ENCODE results near the gene PER1. TPM values are rescaled to one million over a fixed set of nuclear protein-coding genes. Genes with fewer than 3 reads are reported as not detected.

Gene PER1
- total RNA-seq, 1 donor from 2014 or later, result 215 TPM

DNA sequence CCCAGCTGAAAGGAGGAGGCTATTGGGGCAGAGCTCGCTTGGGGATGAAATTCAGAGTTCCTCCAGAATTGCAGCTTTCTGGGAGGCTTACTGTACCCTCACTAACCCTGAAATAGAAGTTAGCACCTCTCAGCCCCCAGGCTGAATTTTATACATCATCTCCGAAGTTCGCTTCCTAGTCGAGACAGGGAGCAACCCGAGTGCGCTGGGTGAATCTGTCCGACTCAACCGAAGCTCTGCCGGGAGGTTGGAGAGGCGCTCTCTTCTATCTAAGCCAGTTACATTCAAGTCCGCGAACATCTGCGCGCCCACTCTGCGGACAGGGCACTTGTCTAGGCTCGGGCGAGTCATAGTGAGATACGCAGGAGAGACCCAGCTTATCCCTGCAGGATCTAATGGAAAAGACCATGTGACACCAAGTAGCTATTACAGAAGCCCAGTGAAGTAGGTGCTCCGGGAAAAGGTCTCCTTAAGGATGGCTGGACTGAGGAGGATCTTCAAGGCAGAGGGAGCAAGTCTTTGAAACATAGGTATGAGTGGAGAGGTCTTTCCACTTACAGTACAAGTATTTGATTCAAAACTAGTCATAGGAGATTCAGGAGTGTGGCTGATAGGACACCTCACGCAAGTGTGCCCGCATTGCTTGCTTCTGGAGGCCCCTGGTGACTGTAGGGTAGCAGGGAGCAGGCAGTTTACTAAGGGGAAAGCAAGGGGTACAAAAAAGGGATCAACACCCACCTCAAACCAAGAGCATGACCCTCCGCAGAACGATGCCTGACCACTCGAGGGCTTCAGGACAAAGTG is 27.7 kb downstream of the PER1 start:
- Histone ChIP-seq H3K27me3 (no peaks in the 10 kb centered on the region), H3K4me3 (peak overlapping the region; percentile 50 to 76), H3K4me1 (peaks cover 64% of the 10 kb centered on the region), H3K9me3 (no peaks in the 10 kb centered on the region), H3K36me3 (no peaks in the 10 kb centered on the region), H3K27ac (peak overlapping the region; percentile 98)
- TF ChIP-seq POLR2A (IDR thresholded peaks at IDR 0.05) (no peak), POLR2AphosphoS5 (IDR thresholded peaks at IDR 0.05; ENCODE audit: insufficient read depth in 1 of 2, low read depth in 1 of 2) (no peak)
- TF ChIP-seq, protein P1, sequence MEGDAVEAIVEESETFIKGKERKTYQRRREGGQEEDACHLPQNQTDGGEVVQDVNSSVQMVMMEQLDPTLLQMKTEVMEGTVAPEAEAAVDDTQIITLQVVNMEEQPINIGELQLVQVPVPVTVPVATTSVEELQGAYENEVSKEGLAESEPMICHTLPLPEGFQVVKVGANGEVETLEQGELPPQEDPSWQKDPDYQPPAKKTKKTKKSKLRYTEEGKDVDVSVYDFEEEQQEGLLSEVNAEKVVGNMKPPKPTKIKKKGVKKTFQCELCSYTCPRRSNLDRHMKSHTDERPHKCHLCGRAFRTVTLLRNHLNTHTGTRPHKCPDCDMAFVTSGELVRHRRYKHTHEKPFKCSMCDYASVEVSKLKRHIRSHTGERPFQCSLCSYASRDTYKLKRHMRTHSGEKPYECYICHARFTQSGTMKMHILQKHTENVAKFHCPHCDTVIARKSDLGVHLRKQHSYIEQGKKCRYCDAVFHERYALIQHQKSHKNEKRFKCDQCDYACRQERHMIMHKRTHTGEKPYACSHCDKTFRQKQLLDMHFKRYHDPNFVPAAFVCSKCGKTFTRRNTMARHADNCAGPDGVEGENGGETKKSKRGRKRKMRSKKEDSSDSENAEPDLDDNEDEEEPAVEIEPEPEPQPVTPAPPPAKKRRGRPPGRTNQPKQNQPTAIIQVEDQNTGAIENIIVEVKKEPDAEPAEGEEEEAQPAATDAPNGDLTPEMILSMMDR (IDR thresholded peaks at IDR 0.05), result no peak
- intact Hi-C loops (cut with DNase I), result loop anchor here (5.0 kb wide), 1 partner anchor 98 kb away; no protein-coding TSS in a partner anchor
- DNase-seq (ENCODE audit: extremely low spot score in 2 of 2), result no peak

DNA sequence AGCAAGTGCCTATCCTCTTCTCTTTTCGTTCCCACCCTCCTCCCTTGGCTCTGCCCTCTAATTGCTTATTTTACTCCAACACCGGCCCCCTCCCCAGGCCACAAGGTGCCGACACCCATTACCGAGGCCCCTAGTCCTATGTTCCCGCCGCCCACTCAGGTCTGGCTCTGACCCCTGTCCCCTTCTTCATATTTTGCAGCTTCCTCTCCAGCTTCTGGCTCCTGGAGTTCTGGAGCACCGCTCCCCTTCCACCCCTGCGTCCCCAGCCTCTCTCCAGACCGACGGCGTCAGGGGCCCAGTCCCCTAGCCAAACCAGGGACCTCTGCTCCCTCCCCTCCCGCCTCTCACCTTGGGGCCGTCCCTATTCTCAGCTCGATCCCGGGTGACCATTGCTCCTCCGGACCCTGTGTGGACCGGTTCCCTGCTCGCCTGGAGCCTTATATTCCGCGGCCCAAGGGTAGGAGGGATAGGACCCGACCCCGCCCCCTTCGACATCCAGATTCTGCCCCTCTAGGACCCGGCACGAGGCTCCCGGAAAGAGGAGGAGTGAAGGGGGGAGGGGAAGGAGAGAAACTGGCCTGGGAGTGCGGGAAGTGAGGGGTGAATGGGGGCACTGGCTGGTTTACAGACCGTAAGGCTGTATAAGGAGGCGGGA is 28.4 kb downstream of the PER1 start, which contains the start of gene HES7:
Gene HES7 (minus strand): TSS at position 412 of the 655 bp plus-strand sequence. CDS start 22 bp downstream, at position 390.
- peaks cover 64% of the 10 kb centered on the region for H3K4me1 ChIP-seq
- no peak for DNase-seq (ENCODE audit: extremely low spot score in 2 of 2)

DNA sequence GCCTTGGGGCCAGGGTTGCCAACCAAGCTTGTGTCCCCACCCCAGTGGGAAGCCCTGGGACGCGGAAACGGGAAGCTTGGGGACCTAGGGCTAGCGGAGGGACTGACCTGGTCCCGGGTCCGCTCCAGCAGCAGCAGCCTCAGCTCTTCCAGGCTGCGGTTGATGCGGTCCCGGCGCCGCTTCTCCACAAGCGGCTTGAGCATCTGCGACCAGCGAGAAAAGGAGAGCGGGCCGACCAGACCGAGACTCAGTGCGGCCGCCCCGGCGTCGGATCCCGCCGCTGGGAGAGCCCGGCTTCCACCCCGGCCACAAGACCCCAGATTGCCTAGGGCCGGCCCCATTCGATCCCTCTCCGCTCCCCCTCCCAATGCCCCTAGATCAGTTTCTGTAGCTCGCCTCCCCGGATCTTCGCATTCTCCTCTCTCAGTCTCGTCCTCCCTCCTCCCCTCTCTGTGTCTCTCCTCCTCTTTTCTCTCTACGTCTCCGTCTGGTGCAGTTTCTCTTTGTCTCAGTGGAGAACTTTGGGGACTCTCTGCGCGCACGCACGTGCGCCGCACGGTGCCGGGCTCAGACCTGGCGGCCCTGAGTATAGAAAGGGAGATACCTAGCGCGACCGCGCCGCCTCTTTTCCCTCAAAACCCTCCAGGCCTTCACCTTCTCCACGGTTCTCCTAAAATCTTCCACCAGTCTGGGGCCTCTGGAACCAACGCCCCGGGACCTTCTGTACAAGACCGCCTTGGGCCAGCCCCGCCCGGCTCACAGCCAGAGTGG is 29.1 kb downstream of the PER1 start:
- Histone ChIP-seq H3K36me3 (no peaks in the 10 kb centered on the region), H3K4me3 (peak overlapping the region; percentile 50 to 76), H3K4me1 (peaks cover 70% of the 10 kb centered on the region), H3K27ac (peak overlapping the region; percentile 98), H3K27me3 (no peaks in the 10 kb centered on the region), H3K9me3 (no peaks in the 10 kb centered on the region)
- peak in 1 of 2 donors; percentile 5 for TF ChIP-seq POLR2AphosphoS5 (IDR thresholded peaks at IDR 0.05; ENCODE audit: insufficient read depth in 1 of 2, low read depth in 1 of 2)
- TF ChIP-seq, protein P1 (IDR thresholded peaks at IDR 0.05), result no peak
- TF ChIP-seq POLR2A (IDR thresholded peaks at IDR 0.05), result peak in 1 of 2 donors; percentile 9
- no peak for DNase-seq (ENCODE audit: extremely low spot score in 2 of 2)
- intact Hi-C loops (cut with DNase I), result loop anchor here (5.0 kb wide), 1 partner anchor 99 kb away; no protein-coding TSS in a partner anchor

More for the DNA sequence above, 28.4 kb downstream of the PER1 start, which contains the start of gene HES7:
- intact Hi-C loops (cut with DNase I), result loop anchor here (5.0 kb wide), 1 partner anchor 98 kb away; no protein-coding TSS in a partner anchor
- TF ChIP-seq POLR2A (IDR thresholded peaks at IDR 0.05) (no peak), POLR2AphosphoS5 (IDR thresholded peaks at IDR 0.05; ENCODE audit: insufficient read depth in 1 of 2, low read depth in 1 of 2) (no peak)
- TF ChIP-seq, protein P1 (IDR thresholded peaks at IDR 0.05), result no peak
- Histone ChIP-seq H3K27me3 (no peaks in the 10 kb centered on the region), H3K4me3 (peak within 1 kb of the TSS; percentile 50 to 76), H3K27ac (peak within 1 kb of the TSS; percentile 98), H3K36me3 (no peaks in the 10 kb centered on the region), H3K9me3 (no peaks in the 10 kb centered on the region)

DNA sequence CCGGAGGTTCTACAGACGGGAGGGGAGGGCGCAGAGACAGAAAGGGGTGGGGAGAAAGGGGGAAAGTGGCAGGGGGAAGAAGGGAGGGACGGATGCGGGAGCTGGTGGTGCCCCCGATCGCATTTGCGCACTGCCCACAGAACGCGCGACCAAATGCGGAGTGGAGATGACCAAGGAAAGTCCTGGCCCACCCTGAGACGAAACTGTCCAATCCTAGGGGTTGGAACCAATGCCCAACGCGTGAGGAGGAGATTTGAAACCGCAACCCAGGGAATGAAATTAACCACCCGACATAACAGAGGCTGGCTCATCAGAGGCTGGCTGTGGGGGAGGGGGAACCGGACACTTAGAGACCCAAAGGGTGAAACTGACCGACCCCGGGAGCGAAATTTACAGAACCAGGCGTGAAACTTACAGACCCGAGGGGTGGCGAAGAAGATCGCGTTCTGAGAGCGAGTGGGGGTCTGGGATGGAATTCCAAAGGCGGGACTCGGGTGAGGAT is 29.7 kb downstream of the PER1 start:
- Histone ChIP-seq H3K27ac (peak overlapping the region; percentile 98), H3K4me3 (peak overlapping the region; percentile 50 to 76), H3K9me3 (no peaks in the 10 kb centered on the region), H3K36me3 (no peaks in the 10 kb centered on the region), H3K4me1 (peaks cover 76% of the 10 kb centered on the region), H3K27me3 (no peaks in the 10 kb centered on the region)
- TF ChIP-seq POLR2A (IDR thresholded peaks at IDR 0.05), result no peak
- TF ChIP-seq, protein P1 (IDR thresholded peaks at IDR 0.05), result no peak
- peak in 1 of 2 donors; percentile 21 for TF ChIP-seq POLR2AphosphoS5 (IDR thresholded peaks at IDR 0.05; ENCODE audit: insufficient read depth in 1 of 2, low read depth in 1 of 2)
- intact Hi-C loops (cut with DNase I), result loop anchor here (5.0 kb wide), 1 partner anchor 100 kb away; no protein-coding TSS in a partner anchor
- no peak for DNase-seq (ENCODE audit: extremely low spot score in 2 of 2)

Data from vagina (tissue), 2 donors.